HG03159 (cell line): ENCODE results near the gene INTS15.

Source experiments
- ATAC-seq: cut with Tn5 transposase; IDR thresholded peaks from one replicate; pipeline ENCODE4 v1.9.1; 2021; ENCODE audit warnings: mild to moderate bottlenecking, moderate library complexity; ENCODE audit not compliant: unreplicated experiment

INTS15 gene

GRCh38 chr7:6642239-6642839, 52.5 kb downstream of the INTS15 start:
- ATAC-seq, result no peak

GRCh38 chr7:6642861-6643640, 53.2 kb downstream of the INTS15 start:
- ATAC-seq, result no peak

GRCh38 chr7:6643915-6644625, 54.2 kb downstream of the INTS15 start:
- no peak for ATAC-seq

- no peak for ATAC-seq
Observed at GRCh38 chr7:6644728-6645127, 54.9 kb downstream of the INTS15 start.

GRCh38 chr7:6646465-6646864, 56.6 kb downstream of the INTS15 start:
- no peak for ATAC-seq

GRCh38 chr7:6647080-6647479, 57.3 kb downstream of the INTS15 start:
- no peak for ATAC-seq

- ATAC-seq, result no peak
Observed at GRCh38 chr7:6647541-6647940, 57.7 kb downstream of the INTS15 start.

GRCh38 chr7:6648066-6648814, 58.4 kb downstream of the INTS15 start:
- ATAC-seq, result no peak

GRCh38 chr7:6648815-6649104, 58.9 kb downstream of the INTS15 start:
- no peak for ATAC-seq

- ATAC-seq, result no peak
Observed at GRCh38 chr7:6649241-6649961, 59.6 kb downstream of the INTS15 start.

- no peak for ATAC-seq
Observed at GRCh38 chr7:6650086-6650485, 60.3 kb downstream of the INTS15 start.

GRCh38 chr7:6650521-6651011, 60.7 kb downstream of the INTS15 start:
- ATAC-seq, result no peak

GRCh38 chr7:6651851-6652445, 62.1 kb downstream of the INTS15 start:
- ATAC-seq, result no peak

- ATAC-seq, result no peak
Observed at GRCh38 chr7:6652446-6653011, 62.7 kb downstream of the INTS15 start.

GRCh38 chr7:6653071-6654003, 63.5 kb downstream of the INTS15 start:
- ATAC-seq, result no peak

GRCh38 chr7:6654113-6654841, 64.5 kb downstream of the INTS15 start:
- no peak for ATAC-seq

GRCh38 chr7:6654842-6655610, 65.2 kb downstream of the INTS15 start:
- no peak for ATAC-seq
